HepG2 (cell line): Measurements from ENCODE around the gene LMF2. TPM values are rescaled to one million over a fixed set of nuclear protein-coding genes. Genes with fewer than 3 reads are reported as not detected.

Experiments
- AKAP8 ChIP-seq: sonication (generic); formaldehyde crosslinking; IDR thresholded peaks from 2 replicates; pipeline ENCODE4 v1.5.1; 2020; ENCODE audit warnings: mild to moderate bottlenecking, missing genetic modification reagents
- ATRX ChIP-seq: sonication (generic); formaldehyde crosslinking; IDR thresholded peaks from 2 replicates; pipeline ENCODE4 v1.4.0; 2020; ENCODE audit warnings: missing genetic modification reagents, borderline replicate concordance
- HMG20A ChIP-seq: IDR thresholded peaks from 2 replicates; pipeline ENCODE4 v1.6.1; 2016; ENCODE audit warnings: borderline replicate concordance
- MED1 ChIP-seq: sonication (generic); formaldehyde crosslinking; IDR thresholded peaks from 2 replicates; pipeline ENCODE4 v1.4.0; 2020; ENCODE audit warnings: missing genetic modification reagents
- POLR2AphosphoS2 ChIP-seq: IDR thresholded peaks from 2 replicates; pipeline ENCODE4 v1.6.1; 2011; ENCODE audit warnings: low read depth, low read length, improper control_type of control experiment
- RCOR2 ChIP-seq: IDR thresholded peaks from 2 replicates; pipeline ENCODE4 v1.6.1; 2016; ENCODE audit warnings: missing biosample characterization, missing genetic modification reagents
- ZFP82 ChIP-seq: sonication (generic); formaldehyde crosslinking; IDR thresholded peaks from 2 replicates; pipeline ENCODE4 v1.5.1; 2020; ENCODE audit warnings: mild to moderate bottlenecking, missing genetic modification reagents, borderline replicate concordance
- ZKSCAN5 ChIP-seq: sonication (generic); formaldehyde crosslinking; IDR thresholded peaks from 2 replicates; pipeline ENCODE4 v1.5.1; 2020; ENCODE audit warnings: mild to moderate bottlenecking, missing genetic modification reagents
- ZNF253 ChIP-seq: sonication (generic); formaldehyde crosslinking; IDR thresholded peaks from 2 replicates; pipeline ENCODE4 v1.8.0; 2022; ENCODE audit warnings: mild to moderate bottlenecking, missing genetic modification reagents, borderline replicate concordance
- ZNF430 ChIP-seq: sonication (generic); formaldehyde crosslinking; IDR thresholded peaks from 2 replicates; pipeline ENCODE4 v1.9.0; 2021; ENCODE audit warnings: mild to moderate bottlenecking, missing genetic modification reagents
- ZNF570 ChIP-seq: sonication (generic); formaldehyde crosslinking; IDR thresholded peaks from 2 replicates; pipeline ENCODE4 v1.4.0; 2020; ENCODE audit warnings: mild to moderate bottlenecking, missing genetic modification reagents, borderline replicate concordance
- polyA plus RNA-seq, 8 experiments: library from polyadenylated mRNA; depleted of rRNA in 3 of 8; stranded (reverse) in 7 of 8; unstranded in 1 of 8; fragments of >200 nt; fragmentation: Illumina TruSeq in 4 of 8; extraction: Trizol in 4 of 8; gene quantifications; 2 replicates each; pipeline versions ENCODE4 v1.2.1 to v1.2.3, GENCODE V29; 2011 to 2016; ENCODE audit warnings: low read depth in 4 of 8, missing spikeins in 1 of 8, mixed read lengths in 1 of 8; ENCODE audit not compliant: insufficient read depth in 1 of 8
- total RNA-seq, 5 experiments: library from RNA; depleted of rRNA; stranded (reverse); fragments of >200 nt; fragmentation: Illumina TruSeq; extraction: Trizol; gene quantifications; 2 replicates each; pipeline ENCODE4 v1.2.3, GENCODE V29; 2016; ENCODE audit warnings: low read depth in 1 of 5
- TF ChIP-seq, protein P1 (sequence below), 2 experiments: sonication (generic) in 1 of 2; formaldehyde crosslinking in 1 of 2; IDR thresholded peaks; 2 replicates each; pipeline versions ENCODE4 v1.4.0 to v1.6.1; 2016 to 2020; ENCODE audit warnings: borderline replicate concordance in 1 of 2, low read depth in 1 of 2, mild to moderate bottlenecking in 1 of 2, missing genetic modification reagents in 1 of 2
- TF ChIP-seq, protein P2 (sequence below): sonication (generic); formaldehyde crosslinking; IDR thresholded peaks from 2 replicates; pipeline ENCODE4 v1.4.0; 2020; ENCODE audit warnings: missing genetic modification reagents
- TF ChIP-seq, protein P3 (sequence below): sonication (generic); formaldehyde crosslinking; IDR thresholded peaks from 2 replicates; pipeline ENCODE4 v1.5.1; 2020; ENCODE audit warnings: mild to moderate bottlenecking, missing genetic modification reagents
- TF ChIP-seq, protein P4 (sequence below): sonication (generic); formaldehyde crosslinking; IDR thresholded peaks from 2 replicates; pipeline ENCODE4 v1.8.0; 2022; ENCODE audit warnings: mild to moderate bottlenecking, missing genetic modification reagents

The LMF2 gene
- total and polyA plus RNA-seq, 2 of the 13 experiments (the other 11 are each of a cell fraction or from before 2014, with no cell fraction given) = 23.3 to 30.6 TPM

DNA sequence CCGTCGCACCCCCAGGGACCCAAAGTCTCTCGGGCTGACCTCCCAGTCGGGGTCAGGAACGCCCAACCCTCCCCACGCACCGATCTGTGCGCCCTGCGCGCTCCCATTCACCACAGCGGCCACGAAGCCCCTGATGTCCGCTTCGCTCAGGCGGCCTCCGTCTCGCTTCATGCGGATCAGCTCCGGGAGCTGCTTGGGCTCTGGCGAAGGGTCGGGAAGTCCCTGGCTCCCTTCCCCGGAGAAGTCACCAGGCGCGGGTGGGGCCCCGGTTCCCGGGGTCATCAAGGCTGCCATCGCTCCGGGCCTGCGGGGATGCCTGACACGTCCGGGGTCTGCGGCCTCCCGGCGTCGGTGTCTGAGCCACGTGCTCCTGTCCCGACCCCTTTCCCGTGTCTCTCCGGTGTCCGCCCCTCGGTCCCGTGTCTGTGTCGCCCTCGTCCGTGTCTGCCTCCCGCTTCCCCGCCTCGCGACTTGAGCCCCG lies 22.0 kb upstream of the LMF2 start (continued):
- TF ChIP-seq, protein P1, sequence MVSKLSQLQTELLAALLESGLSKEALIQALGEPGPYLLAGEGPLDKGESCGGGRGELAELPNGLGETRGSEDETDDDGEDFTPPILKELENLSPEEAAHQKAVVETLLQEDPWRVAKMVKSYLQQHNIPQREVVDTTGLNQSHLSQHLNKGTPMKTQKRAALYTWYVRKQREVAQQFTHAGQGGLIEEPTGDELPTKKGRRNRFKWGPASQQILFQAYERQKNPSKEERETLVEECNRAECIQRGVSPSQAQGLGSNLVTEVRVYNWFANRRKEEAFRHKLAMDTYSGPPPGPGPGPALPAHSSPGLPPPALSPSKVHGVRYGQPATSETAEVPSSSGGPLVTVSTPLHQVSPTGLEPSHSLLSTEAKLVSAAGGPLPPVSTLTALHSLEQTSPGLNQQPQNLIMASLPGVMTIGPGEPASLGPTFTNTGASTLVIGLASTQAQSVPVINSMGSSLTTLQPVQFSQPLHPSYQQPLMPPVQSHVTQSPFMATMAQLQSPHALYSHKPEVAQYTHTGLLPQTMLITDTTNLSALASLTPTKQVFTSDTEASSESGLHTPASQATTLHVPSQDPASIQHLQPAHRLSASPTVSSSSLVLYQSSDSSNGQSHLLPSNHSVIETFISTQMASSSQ (IDR thresholded peaks at IDR 0.05; ENCODE audit: low read depth) = no peak
- TF ChIP-seq, protein P1 (CRISPR knock-in tag; IDR thresholded peaks at IDR 0.05; ENCODE audit: borderline replicate concordance) = no peak
- TF ChIP-seq ZNF430 (CRISPR knock-in tag) (no peak), ATRX (CRISPR knock-in tag) (no peak), HMG20A (CRISPR knock-in tag) (no peak), RCOR2 (CRISPR knock-in tag) (no peak), ZFP82 (CRISPR knock-in tag) (no peak), ZKSCAN5 (CRISPR knock-in tag) (no peak), MED1 (no peak), POLR2AphosphoS2 (no peak), AKAP8 (peak; percentile 3; the same call in 1 of the 2 replicates), ZNF253 (no peak), ZNF570 (CRISPR knock-in tag) (no peak)
- TF ChIP-seq, protein P2, sequence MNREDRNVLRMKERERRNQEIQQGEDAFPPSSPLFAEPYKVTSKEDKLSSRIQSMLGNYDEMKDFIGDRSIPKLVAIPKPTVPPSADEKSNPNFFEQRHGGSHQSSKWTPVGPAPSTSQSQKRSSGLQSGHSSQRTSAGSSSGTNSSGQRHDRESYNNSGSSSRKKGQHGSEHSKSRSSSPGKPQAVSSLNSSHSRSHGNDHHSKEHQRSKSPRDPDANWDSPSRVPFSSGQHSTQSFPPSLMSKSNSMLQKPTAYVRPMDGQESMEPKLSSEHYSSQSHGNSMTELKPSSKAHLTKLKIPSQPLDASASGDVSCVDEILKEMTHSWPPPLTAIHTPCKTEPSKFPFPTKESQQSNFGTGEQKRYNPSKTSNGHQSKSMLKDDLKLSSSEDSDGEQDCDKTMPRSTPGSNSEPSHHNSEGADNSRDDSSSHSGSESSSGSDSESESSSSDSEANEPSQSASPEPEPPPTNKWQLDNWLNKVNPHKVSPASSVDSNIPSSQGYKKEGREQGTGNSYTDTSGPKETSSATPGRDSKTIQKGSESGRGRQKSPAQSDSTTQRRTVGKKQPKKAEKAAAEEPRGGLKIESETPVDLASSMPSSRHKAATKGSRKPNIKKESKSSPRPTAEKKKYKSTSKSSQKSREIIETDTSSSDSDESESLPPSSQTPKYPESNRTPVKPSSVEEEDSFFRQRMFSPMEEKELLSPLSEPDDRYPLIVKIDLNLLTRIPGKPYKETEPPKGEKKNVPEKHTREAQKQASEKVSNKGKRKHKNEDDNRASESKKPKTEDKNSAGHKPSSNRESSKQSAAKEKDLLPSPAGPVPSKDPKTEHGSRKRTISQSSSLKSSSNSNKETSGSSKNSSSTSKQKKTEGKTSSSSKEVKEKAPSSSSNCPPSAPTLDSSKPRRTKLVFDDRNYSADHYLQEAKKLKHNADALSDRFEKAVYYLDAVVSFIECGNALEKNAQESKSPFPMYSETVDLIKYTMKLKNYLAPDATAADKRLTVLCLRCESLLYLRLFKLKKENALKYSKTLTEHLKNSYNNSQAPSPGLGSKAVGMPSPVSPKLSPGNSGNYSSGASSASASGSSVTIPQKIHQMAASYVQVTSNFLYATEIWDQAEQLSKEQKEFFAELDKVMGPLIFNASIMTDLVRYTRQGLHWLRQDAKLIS (CRISPR knock-in tag) = no peak
- TF ChIP-seq, protein P3, sequence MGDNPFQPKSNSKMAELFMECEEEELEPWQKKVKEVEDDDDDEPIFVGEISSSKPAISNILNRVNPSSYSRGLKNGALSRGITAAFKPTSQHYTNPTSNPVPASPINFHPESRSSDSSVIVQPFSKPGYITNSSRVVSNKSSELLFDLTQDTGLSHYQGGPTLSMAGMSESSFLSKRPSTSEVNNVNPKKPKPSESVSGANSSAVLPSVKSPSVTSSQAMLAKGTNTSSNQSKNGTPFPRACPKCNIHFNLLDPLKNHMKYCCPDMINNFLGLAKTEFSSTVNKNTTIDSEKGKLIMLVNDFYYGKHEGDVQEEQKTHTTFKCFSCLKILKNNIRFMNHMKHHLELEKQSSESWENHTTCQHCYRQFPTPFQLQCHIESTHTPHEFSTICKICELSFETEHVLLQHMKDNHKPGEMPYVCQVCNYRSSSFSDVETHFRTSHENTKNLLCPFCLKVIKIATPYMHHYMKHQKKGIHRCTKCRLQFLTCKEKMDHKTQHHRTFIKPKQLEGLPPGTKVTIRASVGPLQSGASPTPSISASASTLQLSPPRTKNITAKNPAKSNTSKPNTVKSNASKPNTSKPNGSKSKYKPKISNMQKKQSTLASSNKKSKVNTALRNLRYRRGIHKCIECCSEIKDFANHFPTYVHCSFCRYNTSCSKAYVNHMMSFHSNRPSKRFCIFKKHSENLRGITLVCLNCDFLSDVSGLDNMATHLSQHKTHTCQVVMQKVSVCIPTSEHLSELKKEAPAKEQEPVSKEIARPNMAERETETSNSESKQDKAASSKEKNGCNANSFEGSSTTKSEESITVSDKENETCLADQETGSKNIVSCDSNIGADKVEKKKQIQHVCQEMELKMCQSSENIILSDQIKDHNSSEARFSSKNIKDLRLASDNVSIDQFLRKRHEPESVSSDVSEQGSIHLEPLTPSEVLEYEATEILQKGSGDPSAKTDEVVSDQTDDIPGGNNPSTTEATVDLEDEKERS (CRISPR knock-in tag) = no peak; the same call in 1 of the 2 replicates
- TF ChIP-seq, protein P4, sequence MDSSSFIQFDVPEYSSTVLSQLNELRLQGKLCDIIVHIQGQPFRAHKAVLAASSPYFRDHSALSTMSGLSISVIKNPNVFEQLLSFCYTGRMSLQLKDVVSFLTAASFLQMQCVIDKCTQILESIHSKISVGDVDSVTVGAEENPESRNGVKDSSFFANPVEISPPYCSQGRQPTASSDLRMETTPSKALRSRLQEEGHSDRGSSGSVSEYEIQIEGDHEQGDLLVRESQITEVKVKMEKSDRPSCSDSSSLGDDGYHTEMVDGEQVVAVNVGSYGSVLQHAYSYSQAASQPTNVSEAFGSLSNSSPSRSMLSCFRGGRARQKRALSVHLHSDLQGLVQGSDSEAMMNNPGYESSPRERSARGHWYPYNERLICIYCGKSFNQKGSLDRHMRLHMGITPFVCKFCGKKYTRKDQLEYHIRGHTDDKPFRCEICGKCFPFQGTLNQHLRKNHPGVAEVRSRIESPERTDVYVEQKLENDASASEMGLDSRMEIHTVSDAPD (CRISPR knock-in tag) = no peak
